Lung (tissue), 12 donors: Measurements from ENCODE around the gene EPHA1. TPM values are rescaled to one million over a fixed set of nuclear protein-coding genes. Genes with fewer than 3 reads are reported as not detected.

Experiments used
- ATAC-seq: fragments of 200-7000 bp; cut with Tn5 transposase; one replicate; pipeline ENCODE4 v1.9.1; 2020; ENCODE audit warnings: moderate number of reproducible peaks; ENCODE audit not compliant: insufficient read depth, low FRiP score
- DNase-seq, 3 donors: peaks; one replicate each; pipeline ENCODE4 v3.0.0-alpha.2; 2013 to 2017
- H3K27ac ChIP-seq, 2 donors: one replicate each; pipeline ENCODE4 v1.5.1; 2013; ENCODE audit warnings: mild to moderate bottlenecking in 2 of 2, moderate library complexity in 2 of 2, control low read depth in 1 of 2, inconsistent platforms in 1 of 2, low read depth in 1 of 2, low read length in 1 of 2
- H3K27me3 ChIP-seq, 3 donors: one replicate each; pipeline ENCODE4 v1.5.1; 2013; ENCODE audit warnings: low read length in 2 of 3; ENCODE audit not compliant: control insufficient read depth in 3 of 3, insufficient read depth in 3 of 3
- H3K36me3 ChIP-seq, 4 donors: one replicate each; pipeline ENCODE4 v1.5.1; 2013; ENCODE audit warnings: low read length in 4 of 4, mild to moderate bottlenecking in 1 of 4, moderate library complexity in 1 of 4; ENCODE audit not compliant: control insufficient read depth in 4 of 4, insufficient read depth in 4 of 4
- H3K4me1 ChIP-seq, 5 donors: one replicate each; pipeline ENCODE4 v1.5.1; 2013; ENCODE audit warnings: low read length in 5 of 5, mild to moderate bottlenecking in 2 of 5, moderate library complexity in 1 of 5; ENCODE audit not compliant: control insufficient read depth in 5 of 5, insufficient read depth in 5 of 5
- H3K4me3 ChIP-seq: one replicate; pipeline ENCODE4 v1.5.1; 2013; ENCODE audit warnings: mild to moderate bottlenecking, control low read depth, moderate library complexity
- H3K9ac ChIP-seq, 2 donors: one replicate each; pipeline ENCODE4 v1.5.1; 2013; ENCODE audit warnings: low read length in 2 of 2, control low read depth in 1 of 2; ENCODE audit not compliant: insufficient read depth in 1 of 2
- H3K9me3 ChIP-seq, 4 donors: one replicate each; pipeline ENCODE4 v1.5.1; 2013; ENCODE audit warnings: low read length in 3 of 4, mild to moderate bottlenecking in 1 of 4, moderate library complexity in 1 of 4; ENCODE audit not compliant: control insufficient read depth in 4 of 4, insufficient read depth in 3 of 4
- WGBS, 2 donors: extraction: QIAGEN DNeasy Blood & Tissue Kit; methylation state at CpG; one replicate each; pipeline ENCODE4 v1.1.7; 2013; 5-methylcytosine and 5-hydroxymethylcytosine counted together
- polyA plus RNA-seq, 2 donors: library from polyadenylated mRNA; stranded (reverse); fragments of 200-250 nt; gene quantifications; one replicate each; pipeline ENCODE4 v1.2.1, GENCODE V29; 2013
- total RNA-seq, 2 donors: library from RNA; depleted of rRNA in 1 of 2; stranded (reverse); fragments of >200 nt in 1 of 2; gene quantifications; one replicate each; pipeline ENCODE4 v1.2.1, GENCODE V29; 2014 to 2021
- TF ChIP-seq, protein P1 (sequence below): IDR thresholded peaks from 2 replicates; pipeline ENCODE4 v1.5.1; 2012; ENCODE audit warnings: mild to moderate bottlenecking; ENCODE audit errors: control extremely low read depth, extremely low read depth
- donor health status: control.
- donor health status: control.
- donor health status: Bipolar disorder and iron deficiency.
- donor health status: healthy.
- donor health status: DM: yes; HTN: yes; CAD: no.

EPHA1 gene
- total and polyA plus RNA-seq, 4 donors, result 4.2 to 13.3 (median 5.9) TPM

DNA sequence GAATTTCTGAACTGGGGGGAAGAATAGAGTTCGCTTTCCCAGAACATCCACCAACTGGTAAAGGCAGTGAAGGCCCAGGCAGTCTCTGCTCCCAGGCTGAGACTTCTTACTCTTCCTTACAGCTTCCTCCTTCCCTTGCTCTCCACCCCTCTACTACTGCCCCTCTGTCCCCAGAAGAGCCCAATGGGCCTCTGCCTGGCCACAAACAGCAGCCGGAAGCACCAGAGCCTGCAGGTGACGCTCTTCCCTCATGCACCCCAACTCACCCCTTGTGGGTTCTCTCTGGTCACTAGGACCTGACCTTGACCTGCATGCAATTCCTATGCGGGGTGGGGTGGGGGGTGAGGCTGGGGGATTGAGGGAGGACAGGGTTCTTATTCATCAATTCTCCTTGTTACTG lies 62.6 kb downstream of the EPHA1 start:
- no peak overlapping the region for H3K9ac ChIP-seq
- no peak overlapping the region for H3K27ac ChIP-seq
- peaks cover 0 to 3% (median 0%) of the 10 kb centered on the region in 4 donors for H3K9me3 ChIP-seq
- ATAC-seq (no peak), DNase-seq (no peak)
- no peaks in the 10 kb centered on the region for H3K36me3 ChIP-seq
- TF ChIP-seq, protein P1, sequence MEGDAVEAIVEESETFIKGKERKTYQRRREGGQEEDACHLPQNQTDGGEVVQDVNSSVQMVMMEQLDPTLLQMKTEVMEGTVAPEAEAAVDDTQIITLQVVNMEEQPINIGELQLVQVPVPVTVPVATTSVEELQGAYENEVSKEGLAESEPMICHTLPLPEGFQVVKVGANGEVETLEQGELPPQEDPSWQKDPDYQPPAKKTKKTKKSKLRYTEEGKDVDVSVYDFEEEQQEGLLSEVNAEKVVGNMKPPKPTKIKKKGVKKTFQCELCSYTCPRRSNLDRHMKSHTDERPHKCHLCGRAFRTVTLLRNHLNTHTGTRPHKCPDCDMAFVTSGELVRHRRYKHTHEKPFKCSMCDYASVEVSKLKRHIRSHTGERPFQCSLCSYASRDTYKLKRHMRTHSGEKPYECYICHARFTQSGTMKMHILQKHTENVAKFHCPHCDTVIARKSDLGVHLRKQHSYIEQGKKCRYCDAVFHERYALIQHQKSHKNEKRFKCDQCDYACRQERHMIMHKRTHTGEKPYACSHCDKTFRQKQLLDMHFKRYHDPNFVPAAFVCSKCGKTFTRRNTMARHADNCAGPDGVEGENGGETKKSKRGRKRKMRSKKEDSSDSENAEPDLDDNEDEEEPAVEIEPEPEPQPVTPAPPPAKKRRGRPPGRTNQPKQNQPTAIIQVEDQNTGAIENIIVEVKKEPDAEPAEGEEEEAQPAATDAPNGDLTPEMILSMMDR, result no peak
- peaks cover 0 to 20% (median 4%) of the 10 kb centered on the region in 3 donors for H3K27me3 ChIP-seq
- peaks cover 0 to 4% (median 0%) of the 10 kb centered on the region in 5 donors for H3K4me1 ChIP-seq
- WGBS, 2 donors, result 90 to 91% methylated on average over 4 of the region's 4 CpGs
- H3K4me3 ChIP-seq, result no peak overlapping the region

DNA sequence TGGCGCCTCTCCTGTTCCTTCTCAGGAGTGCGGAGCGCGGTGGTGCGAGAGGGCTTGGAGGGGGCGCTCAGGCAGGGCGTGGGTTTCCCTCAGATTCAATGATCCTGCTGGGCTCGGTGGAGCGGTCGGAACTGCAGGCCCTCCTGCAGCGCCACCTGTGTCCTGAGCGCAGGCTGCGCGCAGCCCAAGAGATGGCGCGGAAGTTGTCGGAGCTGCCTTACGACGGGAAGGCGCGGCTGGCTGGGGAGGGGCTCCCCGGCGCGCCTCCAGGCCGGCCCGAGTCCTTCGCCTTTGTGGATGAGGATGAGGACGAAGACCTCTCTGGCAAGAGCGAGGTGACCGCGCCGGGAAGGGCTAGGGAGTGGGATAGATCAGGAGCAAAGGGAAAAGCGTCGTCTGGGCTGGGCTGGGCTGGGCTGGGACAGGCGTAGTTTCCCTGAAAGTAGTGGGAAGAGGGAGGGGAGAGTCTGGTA lies 63.2 kb downstream of the EPHA1 start:
- H3K4me3 ChIP-seq, result no peak overlapping the region
- TF ChIP-seq, protein P1, result peak; percentile 23
- no peak overlapping the region for H3K9ac ChIP-seq
- peaks cover 0 to 4% (median 0%) of the 10 kb centered on the region in 5 donors for H3K4me1 ChIP-seq
- H3K27ac ChIP-seq, result no peak overlapping the region
- H3K9me3 ChIP-seq, result peaks cover 0 to 3% (median 0%) of the 10 kb centered on the region in 4 donors
- peak; percentile 29 to 57 (median 46) for DNase-seq
- H3K36me3 ChIP-seq, result no peaks in the 10 kb centered on the region
- peaks cover 0 to 20% (median 4%) of the 10 kb centered on the region in 3 donors for H3K27me3 ChIP-seq
- ATAC-seq, result peak; percentile 72
- WGBS, 2 donors, result 6 to 9% methylated on average over 34 to 35 of the region's 35 CpGs

DNA sequence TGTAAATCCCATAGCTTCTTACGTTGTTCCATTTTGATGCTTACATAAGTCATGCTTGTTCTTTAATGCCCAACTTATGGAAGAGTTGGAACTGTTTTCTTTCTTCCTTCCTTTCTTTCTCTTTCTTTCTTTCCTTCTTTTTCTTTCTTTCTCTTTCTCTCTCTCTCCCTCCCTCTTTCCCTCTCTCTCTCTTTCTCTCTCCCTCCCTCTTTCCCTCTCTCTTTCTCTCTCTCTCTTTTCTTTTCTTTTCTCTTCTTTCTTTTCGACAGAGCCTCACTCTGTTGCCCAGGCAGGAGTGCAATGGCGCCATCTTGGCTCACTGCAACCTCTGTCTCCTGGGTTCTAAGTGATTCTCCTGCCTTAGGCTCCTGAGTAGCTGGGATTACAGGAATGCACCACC lies 65.1 kb downstream of the EPHA1 start:
- TF ChIP-seq, protein P1, result no peak
- Histone ChIP-seq H3K27ac (no peak overlapping the region), H3K9ac (no peak overlapping the region), H3K4me1 (peaks cover 0 to 4% (median 0%) of the 10 kb centered on the region in 5 donors), H3K9me3 (peaks cover 0 to 3% (median 0%) of the 10 kb centered on the region in 4 donors), H3K36me3 (no peaks in the 10 kb centered on the region), H3K27me3 (peaks cover 0 to 22% (median 4%) of the 10 kb centered on the region in 3 donors), H3K4me3 (no peak overlapping the region)
- WGBS, 2 donors, result 78 to 93% methylated on average over 3 of the region's 3 CpGs
- DNase-seq (no peak), ATAC-seq (no peak)

- TF ChIP-seq, protein P1, result no peak
- DNase-seq, result no peak
- no peaks in the 10 kb centered on the region for H3K36me3 ChIP-seq
- no peak overlapping the region for H3K27ac ChIP-seq
- ATAC-seq, result no peak
- H3K4me1 ChIP-seq, result peaks cover 0 to 4% (median 0%) of the 10 kb centered on the region in 5 donors
- WGBS, 2 donors, result 92 to 95% methylated on average over 8 of the region's 8 CpGs
- peaks cover 0 to 15% (median 4%) of the 10 kb centered on the region in 3 donors for H3K27me3 ChIP-seq
- H3K9me3 ChIP-seq, result peaks cover 0 to 3% (median 0%) of the 10 kb centered on the region in 4 donors
- no peak overlapping the region for H3K9ac ChIP-seq
- H3K4me3 ChIP-seq, result peak overlapping the region; percentile 5
Observed at GRCh38 chr7:143341842-143342241, 66.8 kb downstream of the EPHA1 start.
